Transverse colon (tissue), 4 donors: ENCODE results near the gene SMAD9. TPM values are rescaled to one million over a fixed set of nuclear protein-coding genes. Genes with fewer than 3 reads are reported as not detected.

Experiments used
- DNase-seq: peaks from one replicate; pipeline ENCODE4 v3.0.0-alpha.2; 2019
- H3K27ac ChIP-seq, 4 donors: fragments of 200-600 bp; sonication (generic); 2 replicates each; pipeline ENCODE4 v1.5.1; 2016 to 2018; ENCODE audit warnings: inconsistent platforms in 4 of 4
- H3K27me3 ChIP-seq: fragments of 200-600 bp; sonication (generic); 2 replicates; pipeline ENCODE4 v1.5.1; 2017; ENCODE audit warnings: inconsistent platforms
- H3K36me3 ChIP-seq, 4 donors: fragments of 200-600 bp; sonication (generic); 2 replicates each; pipeline ENCODE4 v1.5.1; 2017 to 2019; ENCODE audit warnings: inconsistent platforms in 4 of 4
- H3K4me1 ChIP-seq, 4 donors: fragments of 200-600 bp; sonication (generic); 2 replicates each; pipeline ENCODE4 v1.5.1; 2017 to 2020; ENCODE audit warnings: inconsistent platforms in 4 of 4
- H3K4me3 ChIP-seq, 4 donors: fragments of 200-600 bp; sonication (generic); 1 replicate in 1 of 4; 2 replicates in 3 of 4; pipeline versions ENCODE4 v1.5.1 to v1.6.1; 2017 to 2019; ENCODE audit warnings: inconsistent platforms in 4 of 4
- H3K9me3 ChIP-seq, 2 donors: fragments of 200-600 bp; sonication (generic); 2 replicates each; pipeline ENCODE4 v1.5.1; 2017 to 2019; ENCODE audit warnings: inconsistent platforms in 2 of 2
- CTCF ChIP-seq, 5 experiments: fragments of 200-600 bp in 3 of 5; fragments of 450-650 bp in 2 of 5; sonication (generic) in 3 of 5; IDR thresholded peaks; 1 replicate in 2 of 5; 2 replicates in 3 of 5; pipeline ENCODE4 v1.5.1; 2016 to 2017; ENCODE audit warnings: antibody characterized with exemption in 5 of 5, inconsistent platforms in 3 of 5, mild to moderate bottlenecking in 2 of 5, moderate library complexity in 1 of 5
- EP300 ChIP-seq: sonication (generic); formaldehyde crosslinking; IDR thresholded peaks from one replicate; pipeline ENCODE4 v1.6.1; 2017; ENCODE audit warnings: antibody characterized with exemption, low read depth
- POLR2A ChIP-seq: fragments of 450-650 bp; IDR thresholded peaks from one replicate; pipeline ENCODE4 v1.6.1; 2016; ENCODE audit warnings: antibody characterized with exemption, mild to moderate bottlenecking, moderate library complexity
- POLR2AphosphoS5 ChIP-seq, 3 donors: sonication (generic); formaldehyde crosslinking; IDR thresholded peaks; one replicate each; pipeline ENCODE4 v1.6.1; 2016; ENCODE audit warnings: antibody characterized with exemption in 3 of 3
- WGBS, 2 donors: methylation state at CpG; one replicate each; pipeline ENCODE4 v1.1.5; 2018; ENCODE audit warnings: low coverage in 1 of 2; 5-methylcytosine and 5-hydroxymethylcytosine counted together
- in situ Hi-C, 4 donors: fragments of 200-750 bp; cut with MboI; loops; one replicate each; pipeline versions ENCODE4 v1.15.0 to v1.15.1; 2017; ENCODE audit warnings: low sequenced_read_pairs in 3 of 4, low pct_ligation_motif_present in 1 of 4, low pct_unique_long_range_greater_than_20kb in 1 of 4
- intact Hi-C: fragments of 100-400 bp; cut with DNase I; formaldehyde crosslinking; loops from one replicate; pipeline ENCODE4 v1.15.1; 2023; ENCODE audit warnings: low total_unique reads
- total RNA-seq, 4 donors: library from RNA; depleted of rRNA; stranded (reverse); fragments of >200 nt; gene quantifications; one replicate each; pipeline ENCODE4 v1.1.0, GENCODE V29; 2016

The SMAD9 gene
- total RNA-seq, 4 donors from 2014 or later, result 4.0 to 19.8 (median 9.8) TPM

- DNase-seq, result no peak
- TF ChIP-seq EP300, result no peak
- 67 to 77% methylated on average over 2 to 7 of the region's 7 CpGs for WGBS, 2 donors
These were observed 5.6 kb upstream of the SMAD9 start for GRCh38 chr13:36925603-36926002.

GRCh38 chr13:36924001-36924400 is 4.0 kb upstream of the SMAD9 start:
- WGBS, 2 donors, result 67 to 68% methylated on average over 2 to 3 of the region's 3 CpGs
- H3K27ac ChIP-seq, result no peak overlapping the region
- H3K4me1 ChIP-seq, result peaks cover 3 to 24% (median 19%) of the 10 kb centered on the region in 4 donors
- intact Hi-C loops, result no loop called here
- H3K9me3 ChIP-seq, result no peaks in the 10 kb centered on the region
- in situ Hi-C loops, result no loop called here
- no peak overlapping the region for H3K4me3 ChIP-seq
- TF ChIP-seq CTCF (IDR thresholded peaks at IDR 0.05) (no peak), POLR2A (no peak), EP300 (no peak), POLR2AphosphoS5 (IDR thresholded peaks at IDR 0.05) (no peak)
- no peak for DNase-seq
- no peaks in the 10 kb centered on the region for H3K36me3 ChIP-seq
- H3K27me3 ChIP-seq, result peaks cover 5% of the 10 kb centered on the region

More at GRCh38 chr13:36925603-36926002, 5.6 kb upstream of the SMAD9 start:
- no peaks in the 10 kb centered on the region for H3K27me3 ChIP-seq
- no peaks in the 10 kb centered on the region for H3K9me3 ChIP-seq
- H3K36me3 ChIP-seq, result no peaks in the 10 kb centered on the region
- no peak overlapping the region for H3K27ac ChIP-seq
- H3K4me1 ChIP-seq, result peaks cover 3 to 19% (median 14%) of the 10 kb centered on the region in 4 donors
- intact Hi-C loops (no loop called here), in situ Hi-C loops (no loop called here)
- no peak overlapping the region for H3K4me3 ChIP-seq

DNA sequence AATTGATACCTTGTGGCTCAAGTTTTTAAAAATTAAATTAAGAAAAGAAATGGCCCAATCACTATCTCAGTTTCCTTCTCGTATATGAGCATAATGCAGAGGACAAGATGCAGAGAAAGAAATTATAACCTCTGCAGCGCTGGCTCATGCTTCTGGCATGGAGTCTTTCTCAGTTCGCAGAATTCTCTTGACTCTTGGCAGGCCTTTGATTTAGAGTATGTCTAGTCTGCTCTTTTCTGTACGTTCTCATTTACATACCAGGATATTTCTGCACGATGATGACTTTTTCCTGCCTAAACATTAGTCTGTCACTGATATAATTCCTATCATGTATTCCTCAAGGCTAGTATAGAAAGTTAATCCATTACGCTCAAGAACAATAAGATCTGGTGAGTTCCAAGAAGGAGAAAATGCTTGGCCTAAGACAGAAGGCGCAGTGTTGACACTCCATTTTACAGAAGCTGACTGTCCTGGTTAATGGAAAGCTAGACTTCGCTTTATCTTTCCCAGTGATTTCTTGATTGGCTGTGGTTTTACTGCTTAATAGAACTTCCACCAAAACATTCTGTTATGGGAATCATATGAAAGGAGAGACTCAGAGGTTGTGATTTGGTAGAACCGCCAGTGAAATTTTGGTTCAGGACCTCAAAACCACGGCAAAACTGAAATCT is 1.7 kb upstream of the SMAD9 start:
- no peaks in the 10 kb centered on the region for H3K36me3 ChIP-seq
- peaks cover 3 to 44% (median 33%) of the 10 kb centered on the region in 4 donors for H3K4me1 ChIP-seq
- intact Hi-C loops (no loop called here), in situ Hi-C loops (no loop called here)
- WGBS, 2 donors, result 55 to 57% methylated on average over 8 to 10 of the region's 10 CpGs
- H3K4me3 ChIP-seq, result no peak overlapping the region
- no peak for TF ChIP-seq POLR2A
- TF ChIP-seq EP300, result no peak
- no peak for TF ChIP-seq CTCF (IDR thresholded peaks at IDR 0.05)
- no peak for TF ChIP-seq POLR2AphosphoS5 (IDR thresholded peaks at IDR 0.05)
- H3K27ac ChIP-seq, result peak overlapping the region; percentile 80 to 85 (median 82)
- H3K27me3 ChIP-seq, result peaks cover 5% of the 10 kb centered on the region
- no peak for DNase-seq
- no peaks in the 10 kb centered on the region for H3K9me3 ChIP-seq

GRCh38 chr13:36920616-36921185 is 663 bp upstream of the SMAD9 start:
- no peak for TF ChIP-seq CTCF (IDR thresholded peaks at IDR 0.05)
- no peak for TF ChIP-seq EP300
- TF ChIP-seq POLR2A, result no peak
- TF ChIP-seq POLR2AphosphoS5 (IDR thresholded peaks at IDR 0.05), result no peak
- Histone ChIP-seq H3K4me1 (peaks cover 7 to 51% (median 33%) of the 10 kb centered on the region in 4 donors), H3K4me3 (peak overlapping the region; percentile 39 to 85 (median 54)), H3K36me3 (no peaks in the 10 kb centered on the region), H3K27me3 (peaks cover 5% of the 10 kb centered on the region), H3K27ac (peak overlapping the region; percentile 80 to 85 (median 82)), H3K9me3 (no peaks in the 10 kb centered on the region)
- no peak for DNase-seq
- 34 to 49% methylated on average over 3 to 8 of the region's 9 CpGs for WGBS, 2 donors
- in situ Hi-C loops (no loop called here), intact Hi-C loops (no loop called here)
